IMR-90 (cell line): ENCODE results near the gene CNST. TPM values are rescaled to one million over a fixed set of nuclear protein-coding genes. Genes with fewer than 3 reads are reported as not detected.
A peak's percentile ranks its signal among the peaks of the same experiment; 100 is the strongest.

Experiments used
- ATAC-seq: fragments of 200-7000 bp; cut with Tn5 transposase; 2 replicates; pipeline ENCODE4 v1.9.1; 2020; ENCODE audit warnings: low read depth, mild to moderate bottlenecking, moderate library complexity
- BruUV-seq: library from RNA; stranded (reverse); fragments of 400-500 nt; replicated peaks from 2 replicates; lab custom pipeline; 2021; lab: Mats Ljungman, UMichigan
- CTCF ChIA-PET: fragments of 300-600 bp; formaldehyde crosslinking; extraction: SDS; loops from one replicate; lab custom pipeline; 2021; ENCODE audit warnings: antibody characterized with exemption; lab: Yijun Ruan, JAX
- POLR2A ChIA-PET: fragments of 300-600 bp; sonication (Branson Sonifier 250); formaldehyde crosslinking; loops from one replicate; lab custom pipeline; 2022; ENCODE audit warnings: antibody characterized with exemption; ENCODE audit not compliant: unreplicated experiment; lab: Charles Lee
- DNase-seq: peaks from one replicate; pipeline ENCODE4 v3.0.0; 2013
- H2AFZ ChIP-seq: replicated peaks from 2 replicates; pipeline ENCODE3; 2013; ENCODE audit warnings: low read length, mild to moderate bottlenecking; ENCODE audit not compliant: poor library complexity
- H2AK5ac ChIP-seq: 2 replicates; pipeline ENCODE4 v1.6.1; 2013; ENCODE audit warnings: low read depth, low read length, inconsistent platforms
- H2AK9ac ChIP-seq: replicated peaks from 2 replicates; pipeline ENCODE3; 2013; ENCODE audit warnings: mild to moderate bottlenecking, low read depth, low read length, moderate library complexity; ENCODE audit not compliant: poor library complexity
- H2BK120ac ChIP-seq: 2 replicates; pipeline ENCODE4 v1.6.1; 2013; ENCODE audit warnings: low read depth, low read length, inconsistent platforms
- H2BK15ac ChIP-seq: 3 replicates; pipeline ENCODE4 v1.6.1; 2013; ENCODE audit warnings: low read depth, low read length, inconsistent platforms
- H2BK20ac ChIP-seq: 2 replicates; pipeline ENCODE4 v1.6.1; 2013; ENCODE audit warnings: low read depth, mild to moderate bottlenecking, inconsistent platforms, low read length, moderate library complexity
- H2BK5ac ChIP-seq: 2 replicates; pipeline ENCODE4 v1.6.1; 2013; ENCODE audit warnings: mild to moderate bottlenecking, low read depth, low read length, inconsistent platforms; ENCODE audit not compliant: poor library complexity, severe bottlenecking
- H3K14ac ChIP-seq: replicated peaks from 2 replicates; pipeline ENCODE4 v1.6.1; 2013; ENCODE audit warnings: low read depth, low read length, inconsistent platforms
- H3K18ac ChIP-seq: 2 replicates; pipeline ENCODE4 v1.6.1; 2013; ENCODE audit warnings: low read depth, low read length, control low read depth
- H3K23ac ChIP-seq: 2 replicates; pipeline ENCODE4 v1.6.1; 2013; ENCODE audit warnings: low read depth, low read length, inconsistent platforms
- H3K27ac ChIP-seq: 2 replicates; pipeline ENCODE4 v1.5.1; 2013; ENCODE audit warnings: mild to moderate bottlenecking, control low read depth, low read length; ENCODE audit not compliant: insufficient read depth
- H3K27me3 ChIP-seq: 2 replicates; pipeline ENCODE4 v1.6.1; 2013; ENCODE audit warnings: low read length; ENCODE audit not compliant: control insufficient read depth, insufficient read depth
- H3K36me3 ChIP-seq: 2 replicates; pipeline ENCODE4 v1.6.1; 2013; ENCODE audit warnings: low read length, mixed read lengths; ENCODE audit not compliant: control insufficient read depth, insufficient read depth
- H3K4ac ChIP-seq: 2 replicates; pipeline ENCODE4 v1.6.1; 2013; ENCODE audit warnings: low read depth, low read length, inconsistent platforms
- H3K4me1 ChIP-seq: 2 replicates; pipeline ENCODE4 v1.6.1; 2013; ENCODE audit warnings: low read length, mixed read lengths; ENCODE audit not compliant: control insufficient read depth, insufficient read depth
- H3K4me2 ChIP-seq: 2 replicates; pipeline ENCODE4 v1.6.1; 2013; ENCODE audit warnings: low read depth, mild to moderate bottlenecking, control low read depth, low read length, moderate library complexity
- H3K4me3 ChIP-seq: 2 replicates; pipeline ENCODE4 v1.5.1; 2013; ENCODE audit warnings: low read depth, mild to moderate bottlenecking, control low read depth, low read length, moderate library complexity; ENCODE audit not compliant: insufficient read depth
- H3K56ac ChIP-seq: 2 replicates; pipeline ENCODE4 v1.6.1; 2013; ENCODE audit warnings: low read length, inconsistent platforms; ENCODE audit not compliant: insufficient read depth; ENCODE audit errors: extremely low read depth
- H3K79me1 ChIP-seq, 2 experiments: 2 replicates each; pipeline ENCODE4 v1.6.1; 2013; ENCODE audit warnings: low read length in 2 of 2, inconsistent platforms in 1 of 2, low read depth in 1 of 2
- H3K9ac ChIP-seq: 2 replicates; pipeline ENCODE4 v1.6.1; 2013; ENCODE audit warnings: low read depth, low read length, control low read depth
- H3K9me1 ChIP-seq: 2 replicates; pipeline ENCODE4 v1.6.1; 2013; ENCODE audit warnings: low read length, inconsistent platforms; ENCODE audit not compliant: insufficient read depth
- H3K9me3 ChIP-seq: 2 replicates; pipeline ENCODE4 v1.6.1; 2013; ENCODE audit warnings: low read length; ENCODE audit not compliant: control insufficient read depth, insufficient read depth
- H4K20me1 ChIP-seq: 2 replicates; pipeline ENCODE4 v1.6.1; 2013; ENCODE audit warnings: low read length, inconsistent platforms; ENCODE audit not compliant: insufficient read depth
- H4K5ac ChIP-seq: 2 replicates; pipeline ENCODE4 v1.6.1; 2013; ENCODE audit warnings: mild to moderate bottlenecking, low read depth, low read length, control low read depth
- H4K8ac ChIP-seq, 2 experiments: 2 replicates each; pipeline ENCODE4 v1.6.1; 2013; ENCODE audit warnings: low read depth in 2 of 2, low read length in 2 of 2, control low read depth in 1 of 2, inconsistent platforms in 1 of 2
- H4K91ac ChIP-seq: 2 replicates; pipeline ENCODE4 v1.6.1; 2013; ENCODE audit warnings: low read depth, low read length, inconsistent platforms; ENCODE audit not compliant: insufficient read depth
- BHLHE40 ChIP-seq: fragments of 150-350 bp; IDR thresholded peaks from 2 replicates; pipeline ENCODE4 v1.6.1; 2016; ENCODE audit warnings: mild to moderate bottlenecking, low read depth, low read length
- CEBPB ChIP-seq: IDR thresholded peaks from 2 replicates; pipeline ENCODE4 v1.6.1; 2012; ENCODE audit warnings: low read depth, low read length, improper control_type of control experiment
- POLR2A ChIP-seq: IDR thresholded peaks from 2 replicates; pipeline ENCODE4 v1.6.1; 2012; ENCODE audit warnings: mild to moderate bottlenecking, low read depth, low read length
- RAD21 ChIP-seq: IDR thresholded peaks from 2 replicates; pipeline ENCODE4 v1.6.1; 2012; ENCODE audit warnings: low read length, improper control_type of control experiment
- WGBS, 2 experiments: methylation state at CpG; one replicate each; pipeline versions ENCODE4 v1.1.5 to v1.1.7; 2013; ENCODE audit warnings: missing lambda C conversion rate in 2 of 2; ENCODE audit not compliant: insufficient read length in 1 of 2; ENCODE audit errors: extremely low coverage in 2 of 2; 5-methylcytosine and 5-hydroxymethylcytosine counted together
- dilution Hi-C: fragments of 300-500 bp; cut with HindIII; formaldehyde crosslinking; loops from one replicate; pipeline ENCODE4 v1.14.3; 2018; ENCODE audit warnings: low sequenced_read_pairs; ENCODE audit not compliant: unreplicated experiment
- in situ Hi-C: fragments of 300-500 bp; cut with MboI; formaldehyde crosslinking; loops from 3 replicates; pipeline ENCODE4 v1.14.3; 2019; ENCODE audit warnings: low sequenced_read_pairs, inconsistent platforms, mixed read lengths
- intact Hi-C: fragments of 100-400 bp; cut with micrococcal nuclease; formaldehyde crosslinking; loops from 2 replicates; pipeline ENCODE4 v1.10.0; 2022
- polyA plus RNA-seq, 3 experiments: library from polyadenylated mRNA; depleted of rRNA; stranded (reverse); fragments of >200 nt; gene quantifications; 2 replicates each; pipeline ENCODE4 v1.2.3, GENCODE V29; 2012; ENCODE audit warnings: low replicate concordance in 1 of 3
- total RNA-seq: library from RNA; depleted of rRNA; stranded (reverse); fragments of >200 nt; gene quantifications from 2 replicates; pipeline ENCODE4 v1.2.3, GENCODE V29; 2012
- TF ChIP-seq, protein P1 (sequence below): fragments of 150-350 bp; IDR thresholded peaks from 2 replicates; pipeline ENCODE4 v1.6.1; 2016; ENCODE audit warnings: low read depth, mild to moderate bottlenecking, low read length, moderate library complexity, borderline replicate concordance

Gene CNST
- total and polyA plus RNA-seq, 2 of the 4 experiments (the other 2 are of a cell fraction): 15.4 to 25.5 TPM

DNA sequence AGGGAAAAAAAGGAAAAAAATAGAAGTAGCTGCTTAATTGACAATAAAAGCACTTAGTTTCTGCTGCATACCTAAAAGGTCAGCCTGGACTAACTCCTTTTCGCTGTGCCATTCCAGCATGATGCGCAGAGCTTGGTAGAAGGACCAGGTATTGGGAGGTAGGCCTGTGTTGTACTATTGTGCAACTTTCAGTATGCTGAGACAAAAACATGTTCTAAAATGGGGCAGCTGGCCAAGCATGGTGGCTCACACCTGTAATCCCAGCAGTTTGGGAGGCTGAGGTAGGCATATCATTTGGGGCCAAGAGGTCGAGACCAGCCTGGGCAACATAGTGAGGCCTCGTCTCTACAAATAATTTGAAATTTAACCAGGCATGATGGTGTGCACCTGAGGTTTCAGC lies 142.9 kb downstream of the CNST start:
- no peak overlapping the region for H3K23ac ChIP-seq
- H3K14ac ChIP-seq: no peak overlapping the region
- no peak overlapping the region for H2BK120ac ChIP-seq
- H3K4me3 ChIP-seq: no peak overlapping the region
- no peak overlapping the region for H2BK5ac ChIP-seq
- CTCF ChIA-PET: no interaction called here
- dilution Hi-C loops (no loop called here), in situ Hi-C loops (no loop called here), intact Hi-C loops (no loop called here)
- H3K18ac ChIP-seq: no peak overlapping the region
- peaks cover 2% of the 10 kb centered on the region; the same call in 1 of the 2 replicates for H3K27me3 ChIP-seq
- no peak overlapping the region; the same call in 1 of the 2 replicates for H4K91ac ChIP-seq
- no peak overlapping the region for H2BK15ac ChIP-seq
- no peak overlapping the region for H2AK9ac ChIP-seq
- no peaks in the 10 kb centered on the region for H3K79me1 ChIP-seq
- POLR2A ChIA-PET: interaction anchor here (1.1 kb wide), 1 partner anchor 15 kb away, joined by 3 read pairs; the partner anchor contains the start of gene SCCPDH
- no peak overlapping the region for H2AFZ ChIP-seq
- 100% methylated on average over 2 of the region's 4 CpGs; no CpG with 5 or more reads in 1 of the 2 experiments for WGBS, 2 experiments
- no peaks in the 10 kb centered on the region for H4K20me1 ChIP-seq
- no peak overlapping the region for H3K9ac ChIP-seq
- H3K36me3 ChIP-seq: no peaks in the 10 kb centered on the region
- no peak overlapping the region for H3K4me2 ChIP-seq
- no peak overlapping the region for H3K27ac ChIP-seq
- TF ChIP-seq CEBPB: peak; percentile 73
- TF ChIP-seq, protein P1, sequence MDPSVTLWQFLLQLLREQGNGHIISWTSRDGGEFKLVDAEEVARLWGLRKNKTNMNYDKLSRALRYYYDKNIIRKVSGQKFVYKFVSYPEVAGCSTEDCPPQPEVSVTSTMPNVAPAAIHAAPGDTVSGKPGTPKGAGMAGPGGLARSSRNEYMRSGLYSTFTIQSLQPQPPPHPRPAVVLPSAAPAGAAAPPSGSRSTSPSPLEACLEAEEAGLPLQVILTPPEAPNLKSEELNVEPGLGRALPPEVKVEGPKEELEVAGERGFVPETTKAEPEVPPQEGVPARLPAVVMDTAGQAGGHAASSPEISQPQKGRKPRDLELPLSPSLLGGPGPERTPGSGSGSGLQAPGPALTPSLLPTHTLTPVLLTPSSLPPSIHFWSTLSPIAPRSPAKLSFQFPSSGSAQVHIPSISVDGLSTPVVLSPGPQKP: no peak
- no peak for TF ChIP-seq BHLHE40
- no peak for TF ChIP-seq RAD21
- TF ChIP-seq POLR2A: no peak
- no peak overlapping the region for H4K5ac ChIP-seq
- ATAC-seq: no peak
- no peaks in the 10 kb centered on the region; the same call in 1 of the 2 replicates for H3K9me1 ChIP-seq
- no peak overlapping the region for H3K56ac ChIP-seq
- no peak overlapping the region for H3K4ac ChIP-seq
- H3K4me1 ChIP-seq: peaks cover 5% of the 10 kb centered on the region
- no peak overlapping the region for H4K8ac ChIP-seq
- BruUV-seq: no TSS peak
- DNase-seq: no peak
- no peak overlapping the region for H2BK20ac ChIP-seq
- peaks cover 6% of the 10 kb centered on the region for H3K9me3 ChIP-seq
- no peak overlapping the region for H2AK5ac ChIP-seq
